Adrenal gland (tissue), 5 donors: ENCODE results near the gene TFF3.

Experiments used
- CTCF ChIP-seq, 6 experiments: fragments of 450-650 bp in 4 of 6; fragments of 200-600 bp in 2 of 6; sonication (generic) in 1 of 6; IDR thresholded peaks; 1 replicate in 5 of 6; 2 replicates in 1 of 6; pipeline versions ENCODE4 v1.5.1 to v1.8.0; 2016 to 2021; ENCODE audit warnings: antibody characterized with exemption in 6 of 6, mild to moderate bottlenecking in 2 of 6, moderate library complexity in 1 of 6
- POLR2A ChIP-seq, 2 donors: fragments of 450-650 bp; IDR thresholded peaks; one replicate each; pipeline ENCODE4 v1.6.1; 2017; ENCODE audit warnings: antibody characterized with exemption in 2 of 2, mild to moderate bottlenecking in 2 of 2, moderate library complexity in 1 of 2
- donor health status: DM: no; HTN: no; CAD: no.

GRCh38 chr21:42298237-42298636 is 17.0 kb downstream of the TFF3 start:
- TF ChIP-seq CTCF (IDR thresholded peaks at IDR 0.05) (no peak), POLR2A (IDR thresholded peaks at IDR 0.05) (no peak)
